Karpas-422 (cell line): Measurements from ENCODE around the gene WDR19. TPM values are rescaled to one million over a fixed set of nuclear protein-coding genes. Genes with fewer than 3 reads are reported as not detected.

Experiments used
- DNase-seq: peaks from one replicate; pipeline ENCODE4 v3.0.0-alpha.2; 2015
- H2AFZ ChIP-seq: fragments of 200-600 bp; sonication (generic); 2 replicates; pipeline ENCODE4 v1.6.1; 2014; ENCODE audit warnings: antibody characterized with exemption, low read length, mixed read lengths
- H3K27ac ChIP-seq: fragments of 200-600 bp; sonication (generic); 2 replicates; pipeline ENCODE4 v1.5.1; 2014; ENCODE audit warnings: mild to moderate bottlenecking, low read length, moderate library complexity
- H3K27me3 ChIP-seq: fragments of 200-600 bp; sonication (generic); 2 replicates; pipeline ENCODE4 v1.6.1; 2014; ENCODE audit warnings: low read length, mixed read lengths
- H3K36me3 ChIP-seq: fragments of 200-600 bp; sonication (generic); 2 replicates; pipeline ENCODE4 v1.6.1; 2014; ENCODE audit warnings: low read length, mixed read lengths; ENCODE audit not compliant: insufficient read depth
- H3K4me1 ChIP-seq: fragments of 200-600 bp; sonication (generic); 2 replicates; pipeline ENCODE4 v1.6.1; 2014; ENCODE audit warnings: mild to moderate bottlenecking, low read length, mixed read lengths
- H3K4me2 ChIP-seq: fragments of 200-600 bp; sonication (generic); 2 replicates; pipeline ENCODE4 v1.6.1; 2014; ENCODE audit warnings: low read length, low read depth, mild to moderate bottlenecking; ENCODE audit not compliant: poor library complexity, severe bottlenecking
- H3K4me3 ChIP-seq: fragments of 200-600 bp; sonication (generic); 2 replicates; pipeline ENCODE4 v1.5.1; 2014; ENCODE audit warnings: mild to moderate bottlenecking, antibody characterized with exemption, low read length, mixed read lengths
- H3K79me2 ChIP-seq: fragments of 200-600 bp; sonication (generic); 2 replicates; pipeline ENCODE4 v1.6.1; 2014; ENCODE audit warnings: mild to moderate bottlenecking, low read length, mixed read lengths
- H3K9ac ChIP-seq: fragments of 200-600 bp; sonication (generic); 2 replicates; pipeline ENCODE4 v1.6.0; 2014; ENCODE audit warnings: low read length
- H3K9me2 ChIP-seq: fragments of 200-600 bp; sonication (generic), shearing (Covaris generic); replicated peaks from 2 replicates; pipeline ENCODE4 v1.6.0; 2014; ENCODE audit warnings: mild to moderate bottlenecking, low read length, moderate library complexity; ENCODE audit not compliant: insufficient read depth
- H3K9me3 ChIP-seq: fragments of 300-700, 200-600 bp; sonication (generic); 2 replicates; pipeline ENCODE4 v1.6.1; 2014; ENCODE audit warnings: low read length, mixed read lengths
- H4K20me1 ChIP-seq: fragments of 200-600 bp; sonication (generic); 2 replicates; pipeline ENCODE4 v1.6.1; 2014; ENCODE audit warnings: mild to moderate bottlenecking, antibody characterized with exemption, low read length, low read depth; ENCODE audit not compliant: insufficient read depth
- total RNA-seq: library from RNA; depleted of rRNA; stranded (reverse); fragments of >200 nt; shearing (Covaris generic); gene quantifications from 2 replicates; pipeline ENCODE4 v1.2.3, GENCODE V29; 2014; ENCODE audit warnings: low replicate concordance

WDR19 gene
- total RNA-seq, 1 experiment from 2014 or later: 160 TPM

DNA sequence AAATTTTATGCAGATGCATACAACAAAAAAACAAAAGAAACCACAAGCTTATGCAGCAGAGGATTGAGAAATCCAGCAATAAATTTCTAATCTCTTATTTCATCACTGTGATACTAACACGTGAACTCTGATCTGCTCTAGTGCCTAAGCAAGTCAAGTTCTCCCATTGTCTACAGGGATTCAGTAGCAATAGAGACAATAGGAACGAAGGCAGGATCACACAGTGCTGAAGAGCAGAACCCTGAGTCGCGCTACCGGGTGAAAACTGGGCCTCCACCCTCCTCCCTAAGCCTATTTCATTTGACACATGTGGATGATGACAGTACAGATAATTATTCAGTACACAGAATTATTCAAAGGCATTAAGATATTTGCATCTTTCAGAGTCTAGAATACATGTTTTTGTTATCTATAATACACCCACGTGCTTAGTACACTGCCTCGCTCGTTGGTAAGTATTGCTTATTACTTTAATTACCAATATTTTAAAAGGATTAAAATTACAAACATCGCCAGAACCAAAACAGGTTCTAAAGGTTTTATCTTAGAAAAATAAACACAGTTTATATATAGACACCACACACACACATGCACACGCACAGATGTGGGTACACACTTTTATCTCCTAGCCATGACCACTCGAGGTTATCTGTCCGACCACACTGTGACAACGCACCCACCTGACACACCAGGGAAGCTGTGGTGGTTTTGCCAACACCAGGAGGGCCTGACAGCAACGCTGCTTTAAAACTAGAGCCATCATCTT is 123.8 kb downstream of the WDR19 start:
- H3K4me3 ChIP-seq: no peak overlapping the region
- H3K9ac ChIP-seq: no peak overlapping the region
- no peaks in the 10 kb centered on the region for H3K9me3 ChIP-seq
- peaks cover 54% of the 10 kb centered on the region for H3K36me3 ChIP-seq
- no peaks in the 10 kb centered on the region for H3K4me1 ChIP-seq
- H3K27me3 ChIP-seq: no peaks in the 10 kb centered on the region
- no peaks in the 10 kb centered on the region for H4K20me1 ChIP-seq
- no peak for DNase-seq
- no peak overlapping the region for H3K4me2 ChIP-seq
- peaks cover 22% of the 10 kb centered on the region for H3K79me2 ChIP-seq
- H3K27ac ChIP-seq: no peak overlapping the region
- no peak overlapping the region for H2AFZ ChIP-seq
- H3K9me2 ChIP-seq: no peaks in the 10 kb centered on the region

DNA sequence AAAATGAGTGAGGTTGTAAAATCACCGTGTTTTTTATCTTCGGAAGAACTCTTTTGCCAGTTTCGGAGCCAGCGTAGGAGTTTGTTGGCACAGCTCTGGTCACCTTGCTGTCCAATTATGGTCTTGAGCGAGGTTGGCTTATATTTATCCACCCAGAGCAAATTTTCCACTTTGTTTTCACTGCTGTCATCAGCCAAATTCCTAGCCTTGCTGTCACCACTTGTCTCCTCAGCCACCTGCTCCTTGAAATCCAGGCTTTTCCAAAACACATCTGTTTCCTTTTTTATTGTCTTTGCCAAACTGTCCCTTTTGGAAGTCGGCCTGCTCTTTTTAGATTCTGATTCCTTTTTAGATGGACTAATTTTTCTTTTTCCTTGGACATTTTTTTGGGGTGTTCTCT is 126.3 kb downstream of the WDR19 start:
- peaks cover 52% of the 10 kb centered on the region for H3K36me3 ChIP-seq
- no peaks in the 10 kb centered on the region for H3K27me3 ChIP-seq

DNA sequence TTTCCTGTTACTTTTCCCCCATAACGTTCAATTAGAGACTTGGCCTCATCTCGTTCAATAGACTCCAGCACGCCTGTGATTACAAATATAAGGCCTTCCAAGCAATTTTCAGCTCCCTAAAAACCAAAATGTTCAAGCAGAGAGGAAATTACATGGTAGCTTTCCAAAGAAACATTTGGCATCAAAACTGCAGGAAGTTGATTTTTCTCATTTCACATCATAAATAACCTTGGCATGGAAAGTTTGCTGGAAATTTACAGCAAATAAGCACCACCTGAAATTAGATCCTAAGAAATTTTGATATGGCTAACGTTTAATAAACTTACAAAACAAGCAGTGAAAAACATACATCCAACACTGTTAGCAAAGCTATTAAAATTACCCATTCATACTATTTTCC is 130.5 kb downstream of the WDR19 start:
- peaks cover 29% of the 10 kb centered on the region for H3K79me2 ChIP-seq
- peaks cover 50% of the 10 kb centered on the region for H3K36me3 ChIP-seq
- no peak overlapping the region for H3K27ac ChIP-seq
- H3K27me3 ChIP-seq: no peaks in the 10 kb centered on the region
- no peaks in the 10 kb centered on the region for H4K20me1 ChIP-seq
- no peak overlapping the region for H3K9ac ChIP-seq
- H2AFZ ChIP-seq: no peak overlapping the region
- H3K9me2 ChIP-seq: no peaks in the 10 kb centered on the region
- no peak for DNase-seq
- H3K9me3 ChIP-seq: no peaks in the 10 kb centered on the region
- H3K4me1 ChIP-seq: no peaks in the 10 kb centered on the region
- no peak overlapping the region for H3K4me2 ChIP-seq
- H3K4me3 ChIP-seq: no peak overlapping the region

More for the DNA sequence above, 126.3 kb downstream of the WDR19 start:
- H3K27ac ChIP-seq: no peak overlapping the region
- H3K4me3 ChIP-seq: no peak overlapping the region
- H3K9me2 ChIP-seq: no peaks in the 10 kb centered on the region
- no peak overlapping the region for H3K9ac ChIP-seq
- H3K4me1 ChIP-seq: no peaks in the 10 kb centered on the region
- DNase-seq: no peak
- H4K20me1 ChIP-seq: no peaks in the 10 kb centered on the region
- no peak overlapping the region for H3K4me2 ChIP-seq
- peaks cover 29% of the 10 kb centered on the region for H3K79me2 ChIP-seq
- no peaks in the 10 kb centered on the region for H3K9me3 ChIP-seq
- no peak overlapping the region for H2AFZ ChIP-seq

DNA sequence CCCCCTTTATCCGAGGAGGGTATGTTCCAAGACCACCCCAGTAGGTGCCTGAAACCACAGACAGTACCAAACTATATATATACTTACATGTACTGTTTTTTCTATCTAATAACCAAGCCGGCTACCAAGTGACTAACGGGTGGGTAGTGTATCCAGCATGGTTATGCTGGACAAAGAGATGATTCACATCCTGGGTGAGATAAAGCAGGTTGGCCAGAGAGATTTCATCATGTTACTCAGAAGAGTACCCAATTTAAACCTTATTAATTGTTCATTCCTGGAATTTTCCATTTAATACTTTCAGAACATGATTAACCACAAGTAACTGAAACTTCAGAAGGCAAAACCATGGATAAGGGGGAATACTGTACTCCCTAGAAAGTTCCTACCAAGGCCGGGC is 137.3 kb downstream of the WDR19 start:
- Histone ChIP-seq H3K4me2 (no peak overlapping the region), H3K36me3 (peaks cover 61% of the 10 kb centered on the region), H3K27me3 (no peaks in the 10 kb centered on the region), H3K4me3 (no peak overlapping the region), H2AFZ (no peak overlapping the region), H3K27ac (no peak overlapping the region), H3K9me2 (no peaks in the 10 kb centered on the region), H3K9me3 (no peaks in the 10 kb centered on the region), H4K20me1 (no peaks in the 10 kb centered on the region), H3K79me2 (peaks cover 39% of the 10 kb centered on the region), H3K9ac (no peak overlapping the region), H3K4me1 (peaks cover 14% of the 10 kb centered on the region)
- no peak for DNase-seq

DNA sequence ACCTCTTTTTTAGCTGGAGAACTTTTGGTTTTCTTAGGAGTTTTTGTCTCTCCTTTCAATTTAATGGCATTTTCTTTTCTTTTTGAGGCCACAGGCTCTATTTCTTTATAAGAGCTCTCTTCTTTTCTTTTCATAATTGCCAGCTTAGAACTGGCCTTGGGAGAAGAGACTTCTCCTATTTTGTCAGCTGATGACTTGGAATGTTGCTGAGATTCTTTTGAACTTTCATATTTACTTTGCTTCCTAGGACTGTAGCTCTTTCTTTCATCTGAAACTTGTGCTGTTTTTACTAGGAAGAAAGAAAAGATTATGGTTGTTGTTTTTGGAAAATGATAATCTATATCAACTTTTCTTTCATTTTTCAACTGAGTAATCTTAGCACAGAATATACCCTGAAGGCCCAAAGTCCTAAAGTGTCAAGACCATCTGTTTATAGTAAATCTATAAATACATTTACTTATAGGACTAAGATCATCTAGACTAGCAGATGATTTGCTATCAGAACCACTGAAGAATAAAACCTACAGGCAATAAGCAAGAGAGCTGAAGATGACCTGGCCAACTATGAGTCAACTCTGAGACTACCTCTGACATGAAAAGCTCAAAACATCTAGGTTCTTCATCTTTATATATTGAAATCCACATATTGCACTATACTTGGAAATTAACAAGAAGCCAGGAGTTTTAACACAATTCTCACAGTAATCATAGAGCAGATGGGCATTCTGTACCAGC is 138.2 kb downstream of the WDR19 start:
- no peak for DNase-seq
- Histone ChIP-seq H2AFZ (no peak overlapping the region), H3K36me3 (peaks cover 62% of the 10 kb centered on the region), H4K20me1 (no peaks in the 10 kb centered on the region), H3K9ac (no peak overlapping the region), H3K4me1 (peaks cover 14% of the 10 kb centered on the region), H3K79me2 (peaks cover 39% of the 10 kb centered on the region), H3K4me3 (no peak overlapping the region), H3K9me2 (no peaks in the 10 kb centered on the region), H3K27me3 (no peaks in the 10 kb centered on the region), H3K9me3 (no peaks in the 10 kb centered on the region), H3K27ac (no peak overlapping the region), H3K4me2 (no peak overlapping the region)

DNA sequence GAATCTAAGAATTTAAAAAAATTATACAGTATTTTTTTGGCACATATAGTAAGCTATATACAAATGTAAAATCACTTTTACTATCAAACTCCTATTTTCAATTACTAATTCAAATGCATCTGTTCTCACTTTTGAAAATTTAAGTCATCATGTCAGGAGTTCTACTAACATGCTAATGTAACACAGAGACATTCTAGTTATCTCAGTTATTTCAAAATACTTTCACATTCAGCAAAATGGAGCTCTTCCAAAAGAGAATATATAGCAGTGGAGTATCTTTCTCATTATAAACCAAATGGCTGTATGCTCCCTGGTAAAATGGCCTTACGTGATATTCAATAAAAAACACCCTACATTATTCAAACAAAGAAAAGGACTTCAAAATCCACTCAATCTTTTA is 141.5 kb downstream of the WDR19 start:
- Histone ChIP-seq H4K20me1 (no peaks in the 10 kb centered on the region), H3K4me1 (peaks cover 14% of the 10 kb centered on the region), H3K9me3 (no peaks in the 10 kb centered on the region), H3K36me3 (peaks cover 75% of the 10 kb centered on the region), H3K9me2 (no peaks in the 10 kb centered on the region), H3K4me2 (no peak overlapping the region), H3K27ac (no peak overlapping the region), H2AFZ (no peak overlapping the region), H3K79me2 (peaks cover 55% of the 10 kb centered on the region), H3K4me3 (no peak overlapping the region), H3K9ac (no peak overlapping the region), H3K27me3 (no peaks in the 10 kb centered on the region)
- no peak for DNase-seq

DNA sequence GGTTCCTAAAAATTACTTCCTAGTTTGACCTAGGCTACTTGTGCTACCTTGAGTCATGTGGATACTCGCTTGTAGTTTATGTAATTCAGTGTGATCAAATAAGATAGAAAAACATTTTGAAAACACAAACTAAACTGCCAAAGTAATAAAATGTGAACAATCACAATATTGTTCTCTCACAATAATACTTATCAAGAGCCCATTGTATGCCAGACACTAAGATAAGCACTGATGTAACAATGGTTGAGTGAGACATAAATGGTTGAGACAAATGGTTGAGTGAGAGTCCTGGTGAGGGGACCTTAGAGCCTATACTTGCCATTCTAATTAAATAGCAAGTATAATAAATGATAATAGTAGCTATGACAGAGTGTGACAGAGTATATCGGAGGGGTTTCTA is 142.1 kb downstream of the WDR19 start:
- Histone ChIP-seq H3K79me2 (peaks cover 57% of the 10 kb centered on the region), H3K36me3 (peaks cover 70% of the 10 kb centered on the region), H3K27ac (no peak overlapping the region), H3K27me3 (no peaks in the 10 kb centered on the region), H2AFZ (no peak overlapping the region), H3K4me2 (no peak overlapping the region), H3K4me3 (no peak overlapping the region), H3K9me2 (no peaks in the 10 kb centered on the region), H3K9me3 (no peaks in the 10 kb centered on the region), H3K9ac (no peak overlapping the region), H4K20me1 (no peaks in the 10 kb centered on the region), H3K4me1 (peaks cover 14% of the 10 kb centered on the region)
- no peak for DNase-seq

DNA sequence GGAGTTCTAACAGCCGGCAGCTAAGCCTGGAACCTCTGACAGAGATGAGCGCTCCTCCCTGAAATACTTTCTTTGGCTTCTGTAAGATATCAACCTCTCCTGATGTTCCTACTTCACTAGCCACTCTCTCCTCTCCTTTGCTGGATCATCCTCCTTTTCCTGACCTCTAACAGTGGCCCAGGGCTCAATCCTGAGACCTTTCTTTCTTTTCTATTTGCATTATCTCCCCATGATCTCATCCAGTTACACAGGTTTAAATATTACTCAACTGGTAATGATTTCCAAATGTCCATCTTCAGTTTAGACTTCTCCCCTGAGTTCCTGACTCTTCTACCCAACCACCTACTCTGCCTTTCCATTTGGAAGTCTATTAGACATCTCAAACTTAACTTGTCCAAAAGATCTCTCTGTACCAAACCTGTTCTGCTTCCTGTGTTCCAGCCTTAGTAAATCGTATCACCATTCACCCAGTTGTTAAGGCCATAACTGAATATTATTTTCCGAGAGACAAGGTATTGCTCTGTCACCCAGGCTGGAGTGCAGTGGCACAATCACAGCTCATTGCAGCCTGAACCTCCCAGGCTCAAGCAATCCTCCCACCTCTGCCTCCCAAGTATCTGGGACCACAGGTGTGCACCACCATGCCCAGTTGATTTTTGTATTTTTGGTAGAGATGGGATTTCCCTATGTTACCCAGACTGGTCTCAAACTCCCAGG is 142.7 kb downstream of the WDR19 start:
- H2AFZ ChIP-seq: no peak overlapping the region
- H3K9me2 ChIP-seq: no peaks in the 10 kb centered on the region
- no peak overlapping the region for H3K27ac ChIP-seq
- peaks cover 66% of the 10 kb centered on the region for H3K36me3 ChIP-seq
- no peak overlapping the region for H3K4me2 ChIP-seq
- H3K9me3 ChIP-seq: no peaks in the 10 kb centered on the region
- no peak overlapping the region for H3K9ac ChIP-seq
- no peaks in the 10 kb centered on the region for H4K20me1 ChIP-seq
- H3K27me3 ChIP-seq: no peaks in the 10 kb centered on the region
- peaks cover 63% of the 10 kb centered on the region for H3K79me2 ChIP-seq
- H3K4me1 ChIP-seq: peaks cover 14% of the 10 kb centered on the region
- DNase-seq: no peak
- H3K4me3 ChIP-seq: no peak overlapping the region
